Thymus (tissue), 14 donors: ENCODE data around the gene HOATZ. TPM values are rescaled to one million over a fixed set of nuclear protein-coding genes. Genes with fewer than 3 reads are reported as not detected.
A peak's percentile ranks its signal among the peaks of the same experiment; 100 is the strongest.

Experiments used
- DNase-seq, 9 donors: peaks; one replicate each; pipeline ENCODE4 v3.0.0-alpha.2; 2013; ENCODE audit warnings: low spot score in 9 of 9, low read depth in 6 of 9, missing footprints in 1 of 9
- H3K27ac ChIP-seq, 2 donors: one replicate each; pipeline ENCODE4 v1.5.1; 2013; ENCODE audit warnings: control low read depth in 1 of 2, low read depth in 1 of 2, low read length in 1 of 2, mild to moderate bottlenecking in 1 of 2, moderate library complexity in 1 of 2
- H3K27me3 ChIP-seq, 2 donors: one replicate each; pipeline ENCODE4 v1.5.1; 2013; ENCODE audit warnings: low read length in 1 of 2; ENCODE audit not compliant: control insufficient read depth in 2 of 2, insufficient read depth in 1 of 2
- H3K36me3 ChIP-seq, 2 donors: one replicate each; pipeline ENCODE4 v1.5.1; 2013; ENCODE audit warnings: low read length in 1 of 2, mild to moderate bottlenecking in 1 of 2, moderate library complexity in 1 of 2; ENCODE audit not compliant: control insufficient read depth in 2 of 2, insufficient read depth in 2 of 2
- H3K4me1 ChIP-seq, 2 donors: one replicate each; pipeline ENCODE4 v1.5.1; 2013; ENCODE audit warnings: low read length in 2 of 2; ENCODE audit not compliant: control insufficient read depth in 2 of 2, insufficient read depth in 2 of 2
- H3K4me3 ChIP-seq, 2 donors: one replicate each; pipeline ENCODE4 v1.5.1; 2013; ENCODE audit warnings: low read length in 2 of 2, control low read depth in 1 of 2, mild to moderate bottlenecking in 1 of 2
- H3K9me3 ChIP-seq, 2 donors: one replicate each; pipeline ENCODE4 v1.5.1; 2013; ENCODE audit warnings: low read length in 1 of 2, mild to moderate bottlenecking in 1 of 2; ENCODE audit not compliant: control insufficient read depth in 2 of 2, insufficient read depth in 1 of 2
- WGBS: extraction: QIAGEN DNeasy Blood & Tissue Kit; methylation state at CpG from one replicate; pipeline ENCODE4 v1.1.7; 2013; 5-methylcytosine and 5-hydroxymethylcytosine counted together
- long read RNA-seq, 10 donors: transcript quantifications; one replicate each; lab custom pipeline, GENCODE V29; 2026
- polyA plus RNA-seq: library from polyadenylated mRNA; stranded (reverse); fragments of 200-250 nt; gene quantifications from one replicate; pipeline ENCODE4 v1.2.3, GENCODE V29; 2013
- total RNA-seq: library from RNA; stranded (reverse); fragments of 120-200 nt; gene quantifications from one replicate; pipeline ENCODE4 v1.2.4, GENCODE V29; 2013
- donor health status: healthy.

The HOATZ gene
- total RNA-seq = 0.19 TPM
- 1.2 TPM for polyA plus RNA-seq
- long read RNA-seq, donor 1 = 0 reads
- long read RNA-seq, donor 2 = 0 reads
- long read RNA-seq, donor 3, partial matches to known transcripts = 0 of 1 reads
- long read RNA-seq, donor 3, other reads (novel, unspliced or antisense) = 0 of 1 reads
- long read RNA-seq, donor 4 = 0 reads
- long read RNA-seq, donor 5 = 0 reads
- long read RNA-seq, donor 6 = 0 reads
- long read RNA-seq, donor 7 = 0 reads
- long read RNA-seq, donor 8, partial matches to known transcripts = 0 of 1 reads
- long read RNA-seq, donor 8, other reads (novel, unspliced or antisense) = 0 of 1 reads
- long read RNA-seq, donor 9 = 0 reads
- long read RNA-seq, donor 10 = 0 reads

- H3K27ac ChIP-seq = no peak within 1 kb of the TSS
- H3K4me3 ChIP-seq = peak within 1 kb of the TSS in 1 of 2 donors; percentile 33
- peak in 7 of 9 donors; percentile 34 to 76 (median 53) for DNase-seq
- no peaks in the 10 kb centered on the region for H3K36me3 ChIP-seq
- no peaks in the 10 kb centered on the region for H3K9me3 ChIP-seq
- WGBS = 19% methylated on average over 39 of the region's 39 CpGs
- peaks cover 32 to 43% of the 10 kb centered on the region in 2 donors for H3K27me3 ChIP-seq
- peaks cover 6 to 11% of the 10 kb centered on the region in 2 donors for H3K4me1 ChIP-seq
These were observed at the start of gene HOATZ for GRCh38 chr11:111514216-111515031. HOATZ (plus strand) TSS chr11:111514778; CDS start chr11:111514785, 7 bp downstream.

GRCh38 chr11:111465400-111465799 is 49.2 kb upstream of the HOATZ start:
- H3K27ac ChIP-seq = no peak overlapping the region
- no peaks in the 10 kb centered on the region for H3K4me1 ChIP-seq
- no peak for DNase-seq
- H3K36me3 ChIP-seq = no peaks in the 10 kb centered on the region
- H3K4me3 ChIP-seq = no peak overlapping the region
- peaks cover 0 to 2% of the 10 kb centered on the region in 2 donors for H3K27me3 ChIP-seq
- H3K9me3 ChIP-seq = no peaks in the 10 kb centered on the region
- WGBS = 94% methylated on average over 1 of the region's 1 CpG

DNA sequence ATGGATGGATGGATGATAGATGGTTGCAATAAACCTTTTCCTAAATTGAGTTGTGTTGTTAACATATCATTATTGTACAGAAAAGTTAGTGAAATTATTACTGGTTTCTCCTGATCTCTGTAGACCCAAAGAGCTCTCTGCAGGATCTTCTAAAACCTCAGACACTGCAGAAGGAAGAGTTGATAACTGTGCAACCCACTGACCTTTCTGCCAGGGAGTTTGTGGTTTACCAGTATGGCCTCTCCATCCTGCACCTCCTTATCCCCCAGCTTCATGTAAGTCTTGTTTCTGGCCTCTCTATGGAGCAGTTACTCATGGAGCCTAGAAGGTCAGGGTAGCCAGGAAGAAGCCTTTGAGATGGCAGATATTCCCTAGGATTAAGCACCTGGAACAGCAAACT is 48.0 kb upstream of the HOATZ start:
- Histone ChIP-seq H3K36me3 (no peaks in the 10 kb centered on the region), H3K27me3 (peaks cover 0 to 2% of the 10 kb centered on the region in 2 donors), H3K4me3 (no peak overlapping the region), H3K27ac (no peak overlapping the region), H3K9me3 (no peaks in the 10 kb centered on the region), H3K4me1 (no peaks in the 10 kb centered on the region)
- no peak for DNase-seq

GRCh38 chr11:111469200-111469599 is 45.4 kb upstream of the HOATZ start:
- H3K27ac ChIP-seq = no peak overlapping the region
- 55% methylated on average over 4 of the region's 4 CpGs for WGBS
- H3K27me3 ChIP-seq = no peaks in the 10 kb centered on the region
- no peaks in the 10 kb centered on the region for H3K36me3 ChIP-seq
- H3K4me3 ChIP-seq = no peak overlapping the region
- DNase-seq = no peak
- no peaks in the 10 kb centered on the region for H3K4me1 ChIP-seq
- no peaks in the 10 kb centered on the region for H3K9me3 ChIP-seq

DNA sequence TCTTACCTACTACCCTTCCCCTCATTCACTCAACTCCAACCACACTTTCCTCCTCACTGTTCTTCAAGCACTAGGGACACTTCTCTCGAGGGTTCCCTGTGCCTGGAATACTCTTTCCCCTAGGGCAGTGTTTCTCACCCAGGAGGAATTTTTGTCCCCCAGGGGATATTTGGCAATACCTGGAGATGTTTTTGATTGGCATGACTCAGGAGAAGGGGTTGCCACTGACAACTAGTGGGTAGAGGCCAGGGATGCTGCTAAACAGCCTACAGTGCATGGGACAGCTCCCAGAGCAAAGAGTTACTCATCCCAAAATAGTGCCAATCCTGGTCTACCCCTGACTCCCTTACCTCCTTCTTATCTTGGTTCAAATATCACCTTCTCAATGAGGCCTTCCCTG is 42.4 kb upstream of the HOATZ start:
- DNase-seq = no peak
- H3K36me3 ChIP-seq = no peaks in the 10 kb centered on the region
- no peaks in the 10 kb centered on the region for H3K9me3 ChIP-seq
- H3K27ac ChIP-seq = no peak overlapping the region
- no peaks in the 10 kb centered on the region for H3K27me3 ChIP-seq
- H3K4me3 ChIP-seq = no peak overlapping the region
- no peaks in the 10 kb centered on the region for H3K4me1 ChIP-seq
- 100% methylated on average over 1 of the region's 1 CpG for WGBS

DNA sequence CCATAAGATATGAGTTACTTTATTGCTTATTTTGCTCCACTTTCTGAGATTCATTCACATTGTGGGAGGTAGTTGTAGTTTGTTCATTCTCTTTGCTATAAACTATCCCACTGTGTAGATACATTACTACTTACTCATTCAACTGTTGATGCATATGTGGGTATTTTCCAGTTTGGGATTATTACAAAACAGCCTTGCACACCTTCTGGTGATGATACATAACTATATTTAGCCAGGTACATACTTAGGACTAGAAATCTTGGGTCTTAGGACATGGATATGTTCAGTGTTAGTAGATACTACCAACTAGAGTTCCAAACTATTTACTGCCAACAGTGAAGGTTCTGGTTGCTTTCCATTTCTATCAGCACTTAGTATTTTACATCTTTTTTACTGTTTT is 40.1 kb upstream of the HOATZ start:
- H3K9me3 ChIP-seq = no peaks in the 10 kb centered on the region
- H3K36me3 ChIP-seq = no peaks in the 10 kb centered on the region
- no peaks in the 10 kb centered on the region for H3K27me3 ChIP-seq
- no peak overlapping the region for H3K27ac ChIP-seq
- H3K4me3 ChIP-seq = no peak overlapping the region
- DNase-seq = no peak
- H3K4me1 ChIP-seq = no peaks in the 10 kb centered on the region

GRCh38 chr11:111476366-111476765 is 38.2 kb upstream of the HOATZ start:
- no peaks in the 10 kb centered on the region for H3K36me3 ChIP-seq
- no peaks in the 10 kb centered on the region for H3K4me1 ChIP-seq
- WGBS = 46% methylated on average over 2 of the region's 2 CpGs
- H3K9me3 ChIP-seq = no peaks in the 10 kb centered on the region
- H3K27ac ChIP-seq = no peak overlapping the region
- no peaks in the 10 kb centered on the region for H3K27me3 ChIP-seq
- no peak for DNase-seq
- no peak overlapping the region for H3K4me3 ChIP-seq

DNA sequence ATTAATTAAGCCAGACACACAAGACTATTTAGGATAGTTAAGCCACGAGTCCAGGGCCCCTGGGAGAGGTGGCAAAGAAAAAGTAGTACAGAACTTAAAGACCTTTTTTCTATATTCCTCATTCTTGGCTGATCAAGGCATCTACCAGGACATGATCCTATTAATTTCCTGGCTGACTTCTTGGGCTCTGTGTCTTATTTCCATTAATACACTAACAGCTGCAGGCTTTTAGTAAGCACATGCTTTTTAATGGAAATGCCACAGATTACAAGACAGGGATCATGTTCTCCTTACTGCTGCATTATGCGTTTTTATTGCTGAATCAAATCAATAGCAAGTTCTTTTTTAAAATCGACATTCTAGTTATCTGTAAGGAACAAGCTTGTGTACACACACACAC is 37.6 kb upstream of the HOATZ start:
- H3K9me3 ChIP-seq = no peaks in the 10 kb centered on the region
- H3K27me3 ChIP-seq = no peaks in the 10 kb centered on the region
- H3K27ac ChIP-seq = no peak overlapping the region
- no peak overlapping the region for H3K4me3 ChIP-seq
- H3K36me3 ChIP-seq = no peaks in the 10 kb centered on the region
- DNase-seq = no peak
- WGBS = 88% methylated on average over 3 of the region's 3 CpGs
- H3K4me1 ChIP-seq = no peaks in the 10 kb centered on the region

- H3K9me3 ChIP-seq = no peaks in the 10 kb centered on the region
- no peaks in the 10 kb centered on the region for H3K4me1 ChIP-seq
- H3K4me3 ChIP-seq = no peak overlapping the region
- H3K27ac ChIP-seq = no peak overlapping the region
- no peak for DNase-seq
- WGBS = 98% methylated on average over 2 of the region's 2 CpGs
- no peaks in the 10 kb centered on the region for H3K36me3 ChIP-seq
- H3K27me3 ChIP-seq = no peaks in the 10 kb centered on the region
These were observed 36.7 kb upstream of the HOATZ start for GRCh38 chr11:111477898-111478297.
